H1 (cell line): ENCODE data around the gene STARD6. TPM values are rescaled to one million over a fixed set of nuclear protein-coding genes. Genes with fewer than 3 reads are reported as not detected.
A peak's percentile ranks its signal among the peaks of the same experiment; 100 is the strongest.

Experiments used
- BACH1 ChIP-seq: IDR thresholded peaks from 2 replicates; pipeline ENCODE4 v1.6.1; 2012; ENCODE audit warnings: low read length, improper control_type of control experiment
- CEBPB ChIP-seq: IDR thresholded peaks from 2 replicates; pipeline ENCODE4 v1.6.1; 2012; ENCODE audit warnings: low read depth, low read length
- CHD1 ChIP-seq: IDR thresholded peaks from 2 replicates; pipeline ENCODE4 v1.6.1; 2012; ENCODE audit warnings: low read depth, low read length, improper control_type of control experiment
- CHD2 ChIP-seq: IDR thresholded peaks from 2 replicates; pipeline ENCODE4 v1.6.1; 2012; ENCODE audit warnings: low read length, improper control_type of control experiment
- CREB1 ChIP-seq: IDR thresholded peaks from 2 replicates; pipeline ENCODE4 v1.6.1; 2012; ENCODE audit warnings: inconsistent platforms
- JUN ChIP-seq: IDR thresholded peaks from 2 replicates; pipeline ENCODE4 v1.6.1; 2011; ENCODE audit warnings: low read depth, mild to moderate bottlenecking, improper control_type of control experiment, low read length
- JUND ChIP-seq: IDR thresholded peaks from 2 replicates; pipeline ENCODE4 v1.6.1; 2011; ENCODE audit warnings: mild to moderate bottlenecking, improper control_type of control experiment, low read length
- KDM1A ChIP-seq: fragments of 200-600, 300-600 bp; sonication (generic); IDR thresholded peaks from 2 replicates; pipeline ENCODE4 v1.7.1; 2016; ENCODE audit warnings: mild to moderate bottlenecking, low read length, borderline replicate concordance
- KDM4A ChIP-seq: IDR thresholded peaks from one replicate; pipeline ENCODE4 v1.7.1; 2012; ENCODE audit warnings: low read depth, mild to moderate bottlenecking, moderate library complexity, low read length, inconsistent platforms; ENCODE audit not compliant: severe bottlenecking
- POLR2A ChIP-seq, 2 experiments: IDR thresholded peaks; 1 replicate in 1 of 2; 2 replicates in 1 of 2; pipeline ENCODE4 v1.6.1; 2011; ENCODE audit warnings: low read depth in 2 of 2, low read length in 2 of 2, mild to moderate bottlenecking in 2 of 2; ENCODE audit errors: control extremely low read depth in 1 of 2
- POU5F1 ChIP-seq: IDR thresholded peaks from 2 replicates; pipeline ENCODE4 v1.6.1; 2011; ENCODE audit warnings: low read depth, mild to moderate bottlenecking, low read length, moderate library complexity
- RAD21 ChIP-seq, 2 experiments: IDR thresholded peaks in 1 of 2; conservative IDR thresholded peaks in 1 of 2; 2 replicates each; pipeline ENCODE4 v1.6.1; 2011; ENCODE audit warnings: low read depth in 2 of 2, low read length in 2 of 2, improper control_type of control experiment in 1 of 2, inconsistent platforms in 1 of 2, mild to moderate bottlenecking in 1 of 2, moderate library complexity in 1 of 2
- RBBP5 ChIP-seq: IDR thresholded peaks from 2 replicates; pipeline ENCODE4 v1.7.1; 2012; ENCODE audit warnings: low read depth, mild to moderate bottlenecking, inconsistent platforms, low read length, moderate library complexity, borderline replicate concordance
- RXRA ChIP-seq: IDR thresholded peaks from 2 replicates; pipeline ENCODE4 v1.6.1; 2011; ENCODE audit warnings: low read depth, mild to moderate bottlenecking, low read length, moderate library complexity; ENCODE audit not compliant: insufficient read depth
- SAP30 ChIP-seq: fragments of 300-600 bp; sonication (generic); IDR thresholded peaks from 2 replicates; pipeline ENCODE4 v1.7.1; 2012; ENCODE audit warnings: low read length, moderate library complexity, mild to moderate bottlenecking, inconsistent platforms; ENCODE audit not compliant: insufficient read depth, insufficient replicate concordance
- SIX5 ChIP-seq: IDR thresholded peaks from 2 replicates; pipeline ENCODE4 v1.6.1; 2011; ENCODE audit warnings: mild to moderate bottlenecking, low read depth, low read length
- SP4 ChIP-seq: IDR thresholded peaks from 2 replicates; pipeline ENCODE4 v1.6.1; 2012; ENCODE audit warnings: low read length, inconsistent platforms
- SUZ12 ChIP-seq: fragments of 200-600 bp; sonication (generic); IDR thresholded peaks from 2 replicates; pipeline ENCODE4 v1.6.1; 2012; ENCODE audit warnings: mild to moderate bottlenecking, inconsistent platforms, low read length, moderate library complexity, mixed read lengths
- TAF7 ChIP-seq: optimal IDR thresholded peaks from 2 replicates; pipeline ENCODE3; 2011; ENCODE audit warnings: low read depth, mild to moderate bottlenecking, inconsistent platforms, low read length, moderate library complexity, borderline replicate concordance
- TCF12 ChIP-seq: IDR thresholded peaks from 2 replicates; pipeline ENCODE4 v1.6.1; 2011; ENCODE audit warnings: low read depth, mild to moderate bottlenecking, low read length
- ZNF274 ChIP-seq: IDR thresholded peaks from 2 replicates; pipeline ENCODE4 v1.7.0; 2012; ENCODE audit warnings: low read length, borderline replicate concordance; ENCODE audit errors: extremely low read depth
- polyA plus RNA-seq, 7 experiments: library from polyadenylated mRNA; depleted of rRNA in 3 of 7; stranded (reverse) in 5 of 7; unstranded in 2 of 7; fragments of >200 nt in 5 of 7; fragments of 200-250 nt in 2 of 7; gene quantifications; 1 replicate in 5 of 7; 2 replicates in 1 of 7; 4 replicates in 1 of 7; pipeline versions ENCODE4 v1.2.1 to v1.2.3, GENCODE V29; 2011 to 2013; ENCODE audit warnings: missing spikeins in 2 of 7, mixed read lengths in 2 of 7
- total RNA-seq: library from RNA; stranded (reverse); fragmentation: NEBNext Ultra II Directional; extraction: Animal tissue kit (Norgen Biotek cat#: 25700); gene quantifications from 2 replicates; pipeline ENCODE4 v1.2.1, GENCODE V29; 2021
- TF ChIP-seq, protein P1 (sequence below): IDR thresholded peaks from 2 replicates; pipeline ENCODE4 v1.6.1; 2011; ENCODE audit warnings: low read length, improper control_type of control experiment
- TF ChIP-seq, protein P2 (sequence below): IDR thresholded peaks from 2 replicates; pipeline ENCODE4 v1.6.1; 2012; ENCODE audit warnings: inconsistent platforms

STARD6 gene
- total and polyA plus RNA-seq, 2 of the 8 experiments (the other 6 are each of a cell fraction or from before 2014, with no cell fraction given), result not detected

DNA sequence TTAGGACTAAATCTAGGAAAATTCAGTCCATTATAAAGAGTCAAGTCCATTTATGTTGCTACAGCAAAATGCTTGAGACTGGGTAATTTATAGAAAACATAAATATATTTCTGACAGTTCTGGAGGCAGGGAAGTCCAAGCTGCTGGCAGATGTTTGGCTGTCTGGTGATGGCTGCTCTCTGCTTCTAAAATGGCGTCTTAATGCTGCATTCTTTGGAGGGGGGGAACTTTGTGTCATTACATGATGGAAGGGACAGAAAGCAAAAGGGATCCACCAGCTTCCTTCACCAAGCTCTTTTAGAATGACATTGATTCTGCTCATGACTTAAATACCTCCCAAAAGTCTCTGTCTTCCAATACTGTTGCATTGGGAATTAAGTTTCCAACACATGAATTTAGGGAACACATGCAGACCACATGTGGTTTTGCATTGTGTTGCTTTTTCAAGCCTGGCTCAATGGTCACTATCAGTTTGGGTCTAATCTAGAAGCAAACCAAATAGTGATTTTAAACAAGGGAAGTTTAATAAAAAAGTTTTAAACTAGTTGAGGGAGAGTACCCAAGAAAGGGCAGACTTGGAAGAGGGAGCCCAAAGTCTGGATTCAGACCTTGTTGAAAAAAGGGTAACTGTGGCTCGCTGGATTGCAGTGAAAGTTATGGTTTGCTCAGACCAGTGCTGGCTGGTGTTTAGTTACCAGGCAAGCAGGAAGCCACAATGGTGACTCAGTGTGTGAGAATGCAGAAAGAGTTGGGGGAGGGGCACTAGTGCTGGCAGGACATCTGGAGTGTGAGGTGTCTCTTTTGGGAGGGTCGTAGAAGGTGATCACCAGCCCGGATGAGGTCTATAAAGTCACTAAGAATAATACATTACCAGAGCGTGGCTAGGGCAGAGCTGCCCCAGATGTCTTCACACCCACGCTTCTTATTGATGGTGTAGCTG is 30.8 kb upstream of the STARD6 start (continued):
- TF ChIP-seq JUND (peak; percentile 99), CHD1 (no peak), RBBP5 (no peak), POU5F1 (no peak), JUN (peak; percentile 92), SP4 (no peak), BACH1 (no peak), ZNF274 (no peak), KDM1A (no peak), TCF12 (peak; percentile 89; the same call in 1 of the 2 replicates), CEBPB (no peak), SIX5 (no peak), RXRA (no peak), TAF7 (no peak), CHD2 (0 out of 2 replicates have a peak, but pooled peaks have one; percentile 27), KDM4A (no peak), RAD21 (IDR thresholded peaks at IDR 0.05 in 1 of 2, conservative IDR thresholded peaks at IDR 0.05 in 1 of 2; ENCODE audit: low read depth in 2 of 2, low read length in 2 of 2) (no peak), SUZ12 (no peak), CREB1 (peak; percentile 35; the same call in 1 of the 2 replicates), POLR2A (IDR thresholded peaks at IDR 0.05; ENCODE audit: control extremely low read depth in 1 of 2, low read depth in 2 of 2, low read length in 2 of 2) (peak in 1 of 2 experiments; percentile 51; a peak in 1 of 3 replicates), SAP30 (no peak)
- TF ChIP-seq, protein P1, sequence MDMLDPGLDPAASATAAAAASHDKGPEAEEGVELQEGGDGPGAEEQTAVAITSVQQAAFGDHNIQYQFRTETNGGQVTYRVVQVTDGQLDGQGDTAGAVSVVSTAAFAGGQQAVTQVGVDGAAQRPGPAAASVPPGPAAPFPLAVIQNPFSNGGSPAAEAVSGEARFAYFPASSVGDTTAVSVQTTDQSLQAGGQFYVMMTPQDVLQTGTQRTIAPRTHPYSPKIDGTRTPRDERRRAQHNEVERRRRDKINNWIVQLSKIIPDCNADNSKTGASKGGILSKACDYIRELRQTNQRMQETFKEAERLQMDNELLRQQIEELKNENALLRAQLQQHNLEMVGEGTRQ, result no peak
- TF ChIP-seq, protein P2, sequence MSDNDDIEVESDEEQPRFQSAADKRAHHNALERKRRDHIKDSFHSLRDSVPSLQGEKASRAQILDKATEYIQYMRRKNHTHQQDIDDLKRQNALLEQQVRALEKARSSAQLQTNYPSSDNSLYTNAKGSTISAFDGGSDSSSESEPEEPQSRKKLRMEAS, result 0 out of 2 replicates have a peak, but pooled peaks have one; percentile 22
